Hepatic stellate cell (primary cell): Measurements from ENCODE around the gene NFATC2.

ENCODE experiments used
- DNase-seq: peaks from one replicate; pipeline ENCODE4 v3.0.0; 2011; ENCODE audit warnings: low spot score

The NFATC2 gene

DNA sequence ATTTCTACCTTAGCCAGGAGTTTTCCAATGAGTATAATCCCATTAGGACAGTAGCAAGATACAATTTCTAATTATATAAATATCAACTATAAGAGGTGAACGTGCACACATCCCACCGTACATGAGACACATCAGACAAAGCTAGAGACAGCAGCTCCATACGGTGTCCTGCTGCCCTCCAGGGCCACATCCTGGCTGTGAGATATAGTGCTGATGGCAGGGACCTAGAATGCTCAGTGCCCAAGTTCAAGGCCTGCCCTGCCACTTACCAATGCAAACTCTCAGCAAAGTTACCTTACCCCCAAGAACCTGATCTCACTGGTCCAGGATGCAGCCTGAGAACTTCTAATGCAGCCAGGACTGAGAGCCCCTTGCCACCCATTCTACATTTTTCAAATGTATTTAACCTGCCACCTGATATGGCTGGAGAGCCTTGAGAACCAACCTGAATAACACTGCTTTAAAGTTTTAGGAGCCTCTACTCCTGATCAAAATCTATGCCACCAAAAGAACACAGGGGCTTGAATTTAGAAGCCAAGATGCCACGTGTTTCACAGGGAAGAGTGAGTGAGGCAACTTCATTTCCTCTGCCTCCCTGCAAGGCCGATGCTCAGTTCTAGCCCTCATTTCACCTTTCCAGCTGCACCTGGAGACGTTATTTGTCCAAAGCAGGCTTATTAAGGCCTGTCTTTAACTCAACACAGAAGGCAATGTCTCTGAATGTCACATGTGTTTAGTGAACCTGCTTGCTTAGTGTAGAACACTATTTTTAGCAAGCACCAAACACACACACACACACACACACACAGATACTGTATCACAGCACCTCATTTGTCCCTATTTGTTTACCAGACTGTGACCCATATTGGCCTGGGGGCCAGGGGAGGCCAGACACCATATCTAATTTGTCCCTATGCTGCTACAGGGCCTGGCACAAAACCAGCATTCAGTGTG lies 6.1 kb downstream of the NFATC2 start:
- no peak for DNase-seq

DNA sequence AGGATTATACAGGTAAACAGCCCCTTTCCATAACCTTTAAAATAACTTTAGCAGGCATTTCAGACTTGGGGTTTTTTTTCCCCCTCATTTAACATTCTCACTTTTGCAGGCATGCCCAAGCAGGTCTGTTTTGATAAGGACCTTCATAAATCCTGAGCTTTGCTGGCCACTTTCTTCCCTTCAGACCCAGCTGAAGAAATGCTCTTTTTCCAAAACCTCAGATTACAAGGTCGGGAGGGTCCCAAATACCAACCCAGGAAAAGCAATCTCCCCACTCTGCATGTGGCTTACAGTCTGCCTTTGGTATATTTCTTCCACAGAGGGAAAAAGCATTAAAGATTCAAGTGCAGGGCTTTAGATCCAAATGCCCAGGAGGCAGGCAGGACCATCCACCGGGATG lies 6.8 kb downstream of the NFATC2 start:
- no peak for DNase-seq

DNA sequence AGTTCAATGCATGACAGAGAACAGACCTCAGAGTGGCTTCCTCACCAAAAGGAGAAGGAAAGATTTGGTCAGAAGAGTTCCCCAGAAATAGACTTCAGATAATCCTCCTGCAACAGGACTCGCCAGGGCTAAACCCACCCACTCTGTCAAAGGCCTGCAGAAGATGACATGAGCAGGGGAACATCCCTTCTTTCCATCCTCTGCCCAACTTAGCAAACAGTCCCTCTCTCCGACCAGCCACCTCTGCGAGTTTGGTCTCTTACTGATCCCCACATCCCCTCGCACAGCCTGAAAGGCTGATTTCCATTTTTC lies 7.5 kb downstream of the NFATC2 start:
- DNase-seq, result no peak

DNA sequence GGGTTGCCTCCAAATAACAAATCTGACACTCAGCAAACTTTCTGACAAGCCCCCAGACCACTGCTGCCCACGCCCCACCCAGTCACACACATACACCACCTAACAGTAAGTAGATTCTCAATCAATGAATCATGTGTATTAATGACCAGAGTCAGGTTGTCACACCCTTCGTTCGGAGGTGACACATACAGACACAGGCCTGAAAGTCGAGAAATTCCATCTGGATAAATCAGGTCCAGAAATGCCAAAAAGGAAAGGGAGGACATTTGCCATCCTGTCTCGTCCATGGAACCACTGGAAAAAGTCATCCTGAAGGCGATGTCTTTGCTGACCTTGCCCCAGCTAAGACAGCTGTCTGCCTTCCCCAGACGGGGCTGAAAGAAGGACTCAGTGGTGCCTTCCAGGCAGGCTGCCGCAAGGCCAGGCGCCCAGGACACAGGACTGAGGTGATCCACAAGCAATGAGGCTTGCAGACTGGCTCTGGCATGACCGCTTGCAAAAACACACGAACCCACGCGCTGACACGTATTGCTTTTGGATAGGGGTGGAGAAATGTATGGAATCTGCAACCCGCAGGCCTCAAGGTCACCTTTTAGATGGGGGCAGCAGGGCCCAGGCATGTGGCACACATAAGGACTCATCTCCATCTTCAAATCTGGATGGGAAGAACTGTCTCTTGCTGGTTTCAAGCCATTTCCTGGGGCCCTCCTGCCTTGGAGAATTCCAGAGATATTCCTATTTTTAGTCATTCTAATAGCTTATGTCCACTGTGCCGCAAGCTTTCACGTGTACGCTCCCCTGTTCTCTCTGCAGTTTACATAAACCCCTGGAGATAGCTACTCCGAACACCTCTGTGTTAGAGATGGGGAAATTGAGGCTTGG lies 9.0 kb downstream of the NFATC2 start:
- DNase-seq, result peak; percentile 72

DNA sequence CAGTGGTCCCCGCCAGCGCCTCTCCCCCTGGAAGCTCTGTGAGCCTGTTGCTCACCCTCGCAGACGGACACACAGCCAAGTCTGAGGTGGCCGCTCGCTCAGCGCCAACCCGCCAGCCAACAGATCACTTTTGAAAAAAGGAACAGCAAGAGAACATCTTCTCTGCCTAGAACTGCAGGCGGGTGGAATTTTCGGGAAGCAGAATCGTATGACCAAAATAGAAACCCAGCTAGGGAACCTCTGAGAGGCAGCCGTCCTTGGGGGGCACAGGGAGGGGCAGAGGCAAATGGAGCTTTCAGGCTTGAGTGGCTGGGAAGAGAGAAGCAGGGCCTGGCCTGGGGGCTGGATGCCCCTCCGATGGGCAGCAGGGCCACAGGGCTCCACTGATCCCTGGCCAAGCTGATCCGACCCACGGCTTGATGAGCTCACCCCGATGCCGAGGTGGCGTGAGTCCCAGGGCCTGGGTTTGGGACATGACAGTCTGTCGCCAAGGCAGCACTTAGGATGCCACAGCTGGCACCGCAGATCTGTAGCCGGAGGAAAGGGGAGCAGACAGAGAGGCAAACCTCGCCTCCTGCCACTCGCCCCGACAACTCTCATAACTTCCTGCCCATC lies 9.8 kb downstream of the NFATC2 start:
- DNase-seq, result peak; percentile 62

DNA sequence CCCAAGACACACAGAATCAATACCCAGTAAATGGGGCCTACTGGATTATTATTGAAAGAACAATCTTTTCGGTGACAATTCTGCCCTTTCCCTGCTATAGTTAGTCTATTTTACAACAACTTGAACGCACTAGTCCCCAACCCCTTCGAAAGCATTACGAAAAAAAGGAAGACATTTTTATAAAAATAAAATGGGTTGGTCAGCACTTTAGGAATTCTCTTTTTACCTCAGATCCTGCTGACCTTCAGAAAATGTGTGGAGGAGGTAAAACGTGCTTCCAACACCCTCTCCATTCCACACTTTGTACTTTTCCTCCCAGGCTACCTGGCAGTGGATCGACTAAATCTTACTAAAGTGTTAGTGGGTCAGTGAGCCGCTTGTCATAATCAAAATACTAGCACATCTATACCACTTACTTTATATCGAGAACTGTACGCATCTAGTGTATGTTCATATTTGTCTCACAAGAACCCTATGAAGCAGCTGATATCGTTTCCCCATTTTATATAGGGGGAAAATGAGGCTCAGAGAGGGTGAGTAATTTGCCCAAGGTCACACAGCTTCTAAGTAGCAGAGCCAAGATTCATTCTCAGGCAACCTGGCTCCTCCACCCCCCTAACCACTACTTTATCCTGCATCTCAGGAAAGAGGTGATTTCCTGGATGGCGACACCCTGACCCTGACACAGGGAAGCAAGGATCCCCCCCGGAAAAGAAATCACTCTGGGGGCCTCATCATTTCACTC lies 10.6 kb downstream of the NFATC2 start:
- no peak for DNase-seq

DNA sequence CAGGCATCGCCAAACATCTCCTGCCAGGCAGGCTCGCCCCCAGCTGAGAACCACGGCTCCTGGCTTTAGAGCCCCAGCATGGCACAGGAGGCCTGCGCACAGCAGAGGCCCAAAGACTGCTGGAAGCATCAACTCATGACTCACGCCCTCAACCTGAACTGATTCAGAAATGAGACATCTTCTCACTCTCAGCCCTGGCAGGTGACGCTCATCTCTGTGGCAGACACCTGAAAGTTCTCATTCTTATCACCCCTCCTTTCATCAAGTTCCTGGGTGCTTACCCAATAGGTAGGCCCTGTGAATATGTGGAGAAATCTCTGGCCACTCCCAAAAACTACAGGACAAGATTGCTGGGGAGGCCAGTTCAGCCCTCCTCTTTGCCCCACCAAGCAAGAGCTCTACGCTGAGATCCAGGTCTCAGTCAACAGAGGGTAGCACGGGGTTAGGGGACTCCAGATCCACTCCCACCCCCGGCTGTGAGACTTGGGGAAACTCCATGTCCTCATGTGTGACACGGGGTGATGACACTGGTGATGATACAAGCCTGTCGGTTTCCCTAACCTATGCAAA lies 11.3 kb downstream of the NFATC2 start:
- no peak for DNase-seq

DNA sequence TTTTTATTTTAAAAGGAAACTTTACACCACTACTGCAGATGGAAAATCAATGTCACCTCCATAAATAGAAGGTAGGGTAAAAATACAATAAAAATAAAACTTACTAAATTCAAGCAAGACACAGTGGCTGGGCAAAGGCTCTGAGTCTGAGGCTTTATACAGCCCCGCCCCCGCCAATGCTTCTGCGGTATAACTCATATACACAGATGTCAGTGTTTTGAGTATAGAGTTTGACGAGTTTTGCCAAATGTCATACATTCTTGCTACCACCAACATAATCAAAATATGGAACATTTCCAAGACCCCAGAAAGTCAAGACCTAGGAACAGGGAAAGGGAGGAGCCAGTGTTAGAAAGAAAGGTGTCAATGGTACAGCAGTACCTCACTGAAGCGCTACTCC lies 12.8 kb downstream of the NFATC2 start:
- no peak for DNase-seq

DNA sequence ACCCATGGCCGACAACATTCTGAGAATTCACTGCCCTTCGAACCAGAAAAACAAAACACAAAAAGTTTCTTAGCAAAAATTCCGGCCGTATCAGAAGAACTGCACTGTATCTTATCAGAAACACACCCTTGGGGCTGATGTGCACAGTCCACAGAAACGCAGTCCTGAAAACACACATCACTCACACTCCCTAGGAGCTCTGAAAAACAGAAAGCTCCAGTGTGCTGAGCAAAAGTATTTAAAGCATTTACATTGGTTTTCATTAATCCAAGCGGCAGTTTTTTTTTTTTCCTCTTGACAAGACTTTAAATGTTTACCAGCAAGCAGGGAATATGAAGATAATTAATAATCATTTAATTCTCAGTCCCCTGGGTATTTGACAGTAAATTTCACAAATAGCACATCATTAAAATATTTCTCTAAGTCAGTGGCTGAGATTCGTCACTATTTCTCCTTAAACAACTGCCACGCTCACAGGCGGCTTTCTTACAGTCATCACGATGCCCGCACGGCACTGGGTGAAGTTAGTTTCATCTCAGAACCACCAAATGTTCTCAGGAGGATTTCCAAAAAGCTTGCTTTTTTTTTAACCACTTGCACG lies 13.3 kb downstream of the NFATC2 start:
- DNase-seq, result no peak

DNA sequence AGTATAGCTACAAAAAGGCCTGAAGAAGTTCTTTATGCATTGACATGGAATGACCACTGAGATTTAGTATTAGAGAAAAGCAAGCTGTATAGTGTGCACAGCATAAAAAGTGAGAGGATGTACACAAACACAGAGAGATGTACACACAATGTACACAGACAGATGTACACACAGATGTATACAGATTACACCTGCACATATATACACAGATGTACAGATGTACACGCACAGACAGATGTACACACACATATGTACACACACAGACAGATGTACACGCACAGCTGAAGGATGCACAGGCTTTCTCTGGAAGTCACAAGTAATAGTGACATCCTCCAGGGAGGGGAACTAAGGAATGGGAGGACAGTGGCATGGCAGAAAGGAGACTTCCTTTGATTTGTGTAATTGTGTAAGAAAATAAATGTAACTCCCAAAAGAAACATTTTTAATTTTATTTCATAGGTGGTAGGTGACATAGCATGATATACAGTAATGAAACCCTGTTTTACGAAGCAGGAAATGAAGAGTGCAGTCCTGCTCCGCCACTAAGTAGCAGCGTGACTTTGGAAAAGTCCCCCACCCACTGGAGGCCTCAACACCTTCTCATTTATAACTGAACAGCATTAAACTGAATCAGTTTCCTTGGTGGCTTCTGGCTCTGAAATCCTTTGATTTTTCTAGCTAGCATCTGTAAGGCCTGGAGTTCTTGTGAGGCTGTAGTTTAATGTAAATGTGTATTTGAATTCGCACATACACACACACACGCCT lies 14.1 kb downstream of the NFATC2 start:
- no peak for DNase-seq

DNA sequence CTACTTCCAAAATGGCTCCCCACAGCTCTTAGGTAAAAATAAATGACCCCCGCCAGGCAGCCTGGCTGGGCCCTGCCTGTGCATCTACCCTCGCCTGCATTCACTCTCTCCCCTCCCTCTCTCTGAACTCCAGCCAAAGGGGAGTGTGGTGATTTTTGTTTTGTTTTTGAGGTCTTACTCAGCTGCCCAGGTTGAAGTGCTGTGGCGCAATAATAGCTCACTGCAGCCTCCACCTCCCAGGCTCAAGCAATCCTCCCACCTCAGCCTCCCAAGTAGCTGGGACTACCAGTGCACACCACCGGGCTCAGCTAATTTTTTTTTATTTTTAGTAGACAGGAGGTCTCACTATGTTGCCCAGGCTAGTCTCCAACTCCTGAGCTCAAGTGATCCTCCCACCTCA lies 15.8 kb downstream of the NFATC2 start:
- DNase-seq, result no peak

DNA sequence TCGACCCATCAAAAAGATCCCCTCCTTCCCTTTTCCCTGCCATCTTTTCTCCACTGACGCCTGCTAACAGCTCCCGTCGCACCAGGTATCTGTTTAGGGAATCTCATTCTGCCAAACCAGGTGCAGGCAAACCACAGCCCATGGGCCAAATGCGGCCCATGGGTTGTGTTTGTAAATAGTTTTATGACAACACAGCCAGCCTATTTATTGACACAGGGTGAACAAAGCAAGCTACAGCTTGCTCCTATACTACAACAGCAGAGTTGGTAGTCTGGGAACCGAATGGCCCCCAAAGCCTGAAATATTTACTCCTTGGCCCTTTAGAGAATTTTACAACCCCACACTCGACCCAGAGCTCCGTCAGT lies 16.4 kb downstream of the NFATC2 start:
- DNase-seq, result no peak

DNA sequence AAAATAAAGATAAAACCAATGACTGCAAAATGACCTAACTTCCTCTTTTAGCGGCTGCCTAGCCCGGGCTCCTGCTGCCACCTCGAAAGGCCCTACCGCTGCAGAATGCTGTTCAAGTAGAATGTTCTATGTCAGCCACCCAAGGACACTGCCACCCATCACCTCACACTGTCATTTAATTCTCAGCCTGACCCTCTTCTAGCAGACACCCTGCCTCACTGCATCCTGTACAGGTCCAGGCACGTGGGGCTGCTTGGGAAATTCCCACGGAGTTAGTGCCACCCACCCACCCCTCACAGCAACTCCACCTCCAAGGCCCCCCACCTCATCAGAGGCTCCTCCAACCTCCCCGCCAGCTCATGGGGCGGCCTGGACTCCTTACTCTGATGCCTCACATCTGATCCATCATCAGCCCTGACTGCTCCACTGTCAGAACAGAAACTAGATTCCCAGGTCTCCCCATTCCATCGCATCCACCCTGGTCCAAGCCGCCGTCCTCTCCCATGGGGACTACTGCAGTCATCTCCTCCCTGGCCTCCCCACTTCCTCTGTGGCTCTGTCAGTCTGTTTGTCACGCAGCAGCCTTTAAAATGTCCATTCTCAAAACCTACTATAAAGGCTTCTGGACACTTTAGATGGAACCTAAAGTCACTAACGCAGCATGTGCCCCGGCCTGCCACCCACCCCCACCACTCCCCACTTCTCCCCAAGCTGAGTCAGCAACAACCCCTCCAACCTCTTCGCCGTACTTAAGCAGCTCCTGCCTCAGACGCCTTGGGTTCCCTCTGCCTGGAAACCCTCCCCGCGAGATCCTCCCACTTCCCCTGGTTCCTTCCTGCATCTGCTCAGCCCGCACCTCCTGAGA lies 17.0 kb downstream of the NFATC2 start:
- peak; percentile 71 for DNase-seq

DNA sequence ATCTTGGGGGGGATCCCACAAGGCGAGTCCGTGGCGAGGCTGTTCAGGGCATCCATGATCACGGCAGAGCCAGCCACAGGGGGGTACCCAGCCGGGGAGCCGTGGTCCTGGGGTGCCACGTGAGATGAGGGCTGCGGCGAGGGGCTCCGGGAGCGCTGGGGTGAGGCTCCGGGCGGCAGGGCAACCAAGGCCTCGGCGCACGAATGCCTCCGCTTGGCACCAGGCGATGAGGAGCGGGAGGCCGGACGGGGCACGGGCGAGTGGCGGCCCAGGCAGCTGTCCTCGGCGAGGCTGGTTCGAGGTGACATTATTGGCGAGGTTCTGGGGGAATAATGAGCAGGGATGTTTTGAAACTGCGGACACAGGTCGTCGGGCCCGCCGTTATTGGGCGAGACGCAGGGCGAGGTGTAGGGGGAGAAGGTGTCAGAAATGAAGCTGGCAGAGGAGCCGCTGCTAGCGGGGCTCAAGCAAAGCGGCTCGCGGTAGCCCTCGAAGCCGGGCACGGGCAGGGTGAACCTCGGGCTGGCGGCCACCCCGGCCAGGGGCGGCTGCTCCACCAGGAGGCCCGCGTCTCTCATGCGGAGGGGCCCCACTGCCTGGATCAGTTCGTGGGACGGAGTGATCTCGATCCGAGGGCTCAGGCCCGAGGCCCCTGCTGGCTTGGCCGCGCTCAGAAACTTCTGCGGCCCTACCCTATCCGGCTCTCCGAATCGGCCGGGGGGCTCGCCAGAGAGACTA lies 19.1 kb downstream of the NFATC2 start:
- no peak for DNase-seq

DNA sequence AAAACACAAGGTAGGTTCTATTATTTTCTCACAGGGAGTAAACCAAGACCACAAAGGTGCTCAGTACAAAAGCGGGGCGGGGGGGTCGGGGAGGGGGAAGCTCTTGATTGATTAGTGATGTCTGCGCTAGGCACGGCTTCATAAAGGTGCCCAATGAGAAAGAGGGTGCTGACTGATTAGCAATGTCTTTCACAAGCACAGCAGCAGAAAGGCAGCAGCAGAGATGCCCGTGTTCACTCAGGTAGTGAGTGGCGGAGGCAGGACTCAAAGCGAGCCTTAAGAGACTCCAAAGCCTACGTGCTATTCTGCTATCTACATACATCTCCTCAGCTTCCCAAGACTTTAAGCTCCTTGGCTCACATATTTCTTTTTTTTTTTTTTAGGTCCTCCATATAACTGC lies 20.3 kb downstream of the NFATC2 start:
- no peak for DNase-seq

DNA sequence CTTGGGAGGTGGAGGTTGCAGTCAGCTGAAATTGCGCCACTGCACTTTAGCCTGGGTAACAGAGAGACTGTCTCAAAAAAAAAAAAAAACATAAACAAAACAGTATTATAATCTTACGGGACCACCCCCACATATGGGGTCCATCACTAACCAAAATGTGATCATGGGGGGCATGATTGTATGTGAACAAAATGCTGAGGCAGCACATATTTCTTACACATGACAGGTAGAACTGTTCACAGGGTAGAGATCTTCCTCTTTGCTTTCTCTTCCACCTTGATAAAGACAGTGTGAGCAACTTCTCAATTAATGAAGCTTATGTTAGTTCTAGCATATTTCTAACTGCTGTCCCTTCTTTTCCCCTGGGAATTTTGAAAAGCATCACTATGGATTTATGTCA lies 24.7 kb downstream of the NFATC2 start:
- DNase-seq, result no peak

DNA sequence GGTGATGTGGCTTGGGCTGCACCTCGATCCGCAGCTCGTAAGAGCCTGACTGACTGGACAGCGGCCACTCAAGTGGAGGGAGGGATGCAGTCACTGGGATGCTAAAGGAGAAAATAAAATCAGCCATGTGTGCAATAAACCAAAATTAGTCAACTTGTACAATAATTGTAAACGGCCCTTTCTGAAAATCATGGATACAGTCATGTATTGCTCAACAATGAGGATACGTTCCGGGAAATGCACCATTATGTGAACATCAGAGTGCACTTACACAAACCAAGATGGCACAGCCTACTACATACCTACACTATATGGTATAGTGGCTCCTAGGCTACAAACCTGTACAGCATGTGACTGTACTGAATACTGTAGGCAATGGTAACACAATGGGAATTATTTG lies 25.7 kb downstream of the NFATC2 start:
- DNase-seq, result no peak

DNA sequence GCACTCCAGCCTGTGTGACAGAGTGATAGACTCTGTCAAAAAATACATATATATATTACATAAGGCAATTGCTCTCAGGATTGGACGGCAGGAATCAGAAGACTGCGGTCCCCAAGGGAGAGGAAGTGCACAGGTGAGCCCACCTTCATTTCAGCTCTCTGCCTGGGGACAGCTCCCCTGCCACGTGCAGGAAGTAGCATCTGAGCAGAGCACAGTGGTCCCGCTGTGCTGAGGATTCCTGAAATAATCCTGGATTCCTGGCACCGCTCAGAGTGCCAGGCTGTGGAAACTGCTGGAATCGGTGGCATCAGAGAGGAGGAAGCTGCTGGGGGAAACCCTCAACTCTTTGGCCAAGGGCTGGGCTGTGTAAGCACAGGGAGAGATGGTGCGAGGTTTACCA lies 27.7 kb downstream of the NFATC2 start:
- DNase-seq, result no peak

DNA sequence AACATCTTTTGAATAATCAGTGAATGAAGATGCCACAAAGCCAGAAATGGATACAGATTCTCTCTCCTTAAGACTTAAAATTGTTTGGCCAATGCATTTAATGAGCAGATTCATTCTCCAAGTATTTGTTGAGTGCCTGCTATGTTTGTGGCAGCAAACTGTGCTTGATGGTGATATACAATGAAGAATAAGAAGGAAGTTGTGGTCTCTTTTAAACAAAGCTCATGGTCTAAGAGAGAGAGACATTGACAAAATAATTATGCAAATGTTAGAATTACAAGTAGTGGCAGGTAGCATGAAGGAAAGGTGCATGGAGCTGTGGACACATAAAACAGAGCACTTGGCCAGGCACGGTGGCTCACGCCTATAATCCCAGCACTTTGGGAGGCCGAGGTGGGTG lies 28.3 kb downstream of the NFATC2 start:
- DNase-seq, result no peak
